Glutamatergic neuron (in vitro differentiated cells): ENCODE data around the gene SPRED1. TPM values are rescaled to one million over a fixed set of nuclear protein-coding genes. Genes with fewer than 3 reads are reported as not detected.
A peak's percentile ranks its signal among the peaks of the same experiment; 100 is the strongest.

Source experiments
- DNase-seq: peaks from one replicate; pipeline ENCODE4 v3.0.0; 2022
- H3K27ac Mint-ChIP-seq: one replicate; pipeline ENCODE4 v1.8.0; 2020; ENCODE audit warnings: mild to moderate bottlenecking, mixed read lengths, inconsistent platforms; ENCODE audit not compliant: unreplicated experiment
- H3K27me3 Mint-ChIP-seq: one replicate; pipeline ENCODE4 v1.8.0; 2020; ENCODE audit warnings: mild to moderate bottlenecking, moderate library complexity, mixed read lengths, inconsistent platforms; ENCODE audit not compliant: unreplicated experiment
- H3K36me3 Mint-ChIP-seq: one replicate; pipeline ENCODE4 v1.8.0; 2020; ENCODE audit warnings: mild to moderate bottlenecking, mixed read lengths, inconsistent platforms; ENCODE audit not compliant: unreplicated experiment
- H3K4me1 Mint-ChIP-seq: one replicate; pipeline ENCODE4 v1.8.0; 2020; ENCODE audit warnings: mild to moderate bottlenecking, low read depth, mixed read lengths, inconsistent platforms; ENCODE audit not compliant: unreplicated experiment
- H3K4me3 Mint-ChIP-seq: one replicate; pipeline ENCODE4 v1.8.0; 2020; ENCODE audit warnings: mild to moderate bottlenecking, mixed read lengths, inconsistent platforms; ENCODE audit not compliant: unreplicated experiment
- H3K9me3 Mint-ChIP-seq: one replicate; pipeline ENCODE4 v1.8.0; 2020; ENCODE audit warnings: mild to moderate bottlenecking, moderate library complexity, mixed read lengths, inconsistent platforms; ENCODE audit not compliant: unreplicated experiment
- total RNA-seq: library from RNA; stranded (reverse); fragmentation: NEBNext Ultra II Directional; extraction: Animal tissue kit (Norgen Biotek cat#: 25700); gene quantifications from one replicate; pipeline ENCODE4 v1.2.1, GENCODE V29; 2021; ENCODE audit not compliant: unreplicated experiment
- TF ChIP-seq, protein P1 (sequence below): fragments of 200-600 bp; sonication (generic); IDR thresholded peaks from one replicate; pipeline ENCODE4 v1.5.0; 2021; ENCODE audit not compliant: partially characterized antibody, unreplicated experiment

Gene SPRED1
- total RNA-seq, 1 donor from 2014 or later: 2.4 TPM

DNA sequence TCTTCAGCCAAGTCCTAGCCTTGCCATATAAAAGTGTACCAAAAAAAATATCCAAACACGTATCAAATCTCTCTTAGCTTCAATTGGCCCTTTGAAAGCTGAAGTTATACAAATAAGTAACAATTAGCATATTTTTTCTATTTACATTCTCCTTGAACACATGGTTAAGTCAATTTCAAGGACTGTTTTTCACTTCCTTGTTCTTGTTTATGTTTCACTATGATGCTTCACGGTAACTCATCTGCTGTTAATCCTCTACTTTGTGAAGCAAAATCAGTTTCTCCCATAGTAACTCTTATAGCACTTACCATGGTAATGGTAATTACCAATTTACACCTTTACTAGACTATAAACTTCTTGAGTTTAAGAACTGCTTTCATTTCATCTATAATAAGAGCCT lies 10.6 kb upstream of the SPRED1 start:
- H3K27ac Mint-ChIP-seq: no peak overlapping the region
- no peak overlapping the region for H3K4me3 Mint-ChIP-seq
- TF ChIP-seq, protein P1, sequence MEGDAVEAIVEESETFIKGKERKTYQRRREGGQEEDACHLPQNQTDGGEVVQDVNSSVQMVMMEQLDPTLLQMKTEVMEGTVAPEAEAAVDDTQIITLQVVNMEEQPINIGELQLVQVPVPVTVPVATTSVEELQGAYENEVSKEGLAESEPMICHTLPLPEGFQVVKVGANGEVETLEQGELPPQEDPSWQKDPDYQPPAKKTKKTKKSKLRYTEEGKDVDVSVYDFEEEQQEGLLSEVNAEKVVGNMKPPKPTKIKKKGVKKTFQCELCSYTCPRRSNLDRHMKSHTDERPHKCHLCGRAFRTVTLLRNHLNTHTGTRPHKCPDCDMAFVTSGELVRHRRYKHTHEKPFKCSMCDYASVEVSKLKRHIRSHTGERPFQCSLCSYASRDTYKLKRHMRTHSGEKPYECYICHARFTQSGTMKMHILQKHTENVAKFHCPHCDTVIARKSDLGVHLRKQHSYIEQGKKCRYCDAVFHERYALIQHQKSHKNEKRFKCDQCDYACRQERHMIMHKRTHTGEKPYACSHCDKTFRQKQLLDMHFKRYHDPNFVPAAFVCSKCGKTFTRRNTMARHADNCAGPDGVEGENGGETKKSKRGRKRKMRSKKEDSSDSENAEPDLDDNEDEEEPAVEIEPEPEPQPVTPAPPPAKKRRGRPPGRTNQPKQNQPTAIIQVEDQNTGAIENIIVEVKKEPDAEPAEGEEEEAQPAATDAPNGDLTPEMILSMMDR: no peak

DNA sequence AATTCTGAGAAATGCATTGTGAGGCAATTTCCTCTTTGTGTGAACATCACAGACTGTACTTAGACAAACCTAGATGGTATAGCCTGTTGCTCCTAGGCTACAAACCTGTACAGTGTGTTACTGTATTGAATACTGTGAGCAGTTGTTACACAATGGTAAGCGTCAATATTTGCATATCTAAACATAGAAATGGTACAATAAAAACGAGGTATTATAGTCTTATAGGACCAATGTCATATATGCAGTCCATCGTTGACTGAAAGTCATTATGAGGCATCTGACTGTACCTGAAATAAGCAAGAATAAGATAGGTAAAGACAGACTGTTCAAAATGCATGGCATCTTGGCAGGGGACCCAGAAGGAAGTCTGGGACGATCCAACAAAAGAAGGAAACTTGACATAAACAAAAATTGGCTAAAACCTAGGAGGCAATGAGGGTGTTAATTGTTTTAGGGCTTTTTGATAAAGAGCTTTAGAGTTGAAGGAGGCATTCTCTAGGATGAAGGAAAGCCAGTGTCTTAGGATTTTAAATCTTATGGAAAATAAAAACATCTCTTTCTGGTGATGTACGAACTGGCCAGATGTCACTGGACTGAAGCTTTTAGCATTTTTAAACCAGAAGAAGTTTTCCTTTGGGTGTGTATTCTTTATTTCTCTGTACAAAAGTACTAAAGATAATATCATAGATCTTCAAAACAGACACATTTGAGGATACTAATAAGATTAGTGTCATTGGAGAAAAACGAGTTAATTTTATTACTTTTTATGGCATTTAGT lies 9.2 kb upstream of the SPRED1 start:
- no peaks in the 10 kb centered on the region for H3K9me3 Mint-ChIP-seq
- H3K4me3 Mint-ChIP-seq: no peak overlapping the region
- no peak overlapping the region for H3K27ac Mint-ChIP-seq
- no peaks in the 10 kb centered on the region for H3K36me3 Mint-ChIP-seq
- DNase-seq: no peak
- no peaks in the 10 kb centered on the region for H3K4me1 Mint-ChIP-seq
- TF ChIP-seq, protein P1: no peak
- H3K27me3 Mint-ChIP-seq: no peaks in the 10 kb centered on the region

More for the DNA sequence above, 10.6 kb upstream of the SPRED1 start:
- no peaks in the 10 kb centered on the region for H3K9me3 Mint-ChIP-seq
- H3K36me3 Mint-ChIP-seq: no peaks in the 10 kb centered on the region
- no peaks in the 10 kb centered on the region for H3K4me1 Mint-ChIP-seq
- DNase-seq: no peak
- no peaks in the 10 kb centered on the region for H3K27me3 Mint-ChIP-seq

DNA sequence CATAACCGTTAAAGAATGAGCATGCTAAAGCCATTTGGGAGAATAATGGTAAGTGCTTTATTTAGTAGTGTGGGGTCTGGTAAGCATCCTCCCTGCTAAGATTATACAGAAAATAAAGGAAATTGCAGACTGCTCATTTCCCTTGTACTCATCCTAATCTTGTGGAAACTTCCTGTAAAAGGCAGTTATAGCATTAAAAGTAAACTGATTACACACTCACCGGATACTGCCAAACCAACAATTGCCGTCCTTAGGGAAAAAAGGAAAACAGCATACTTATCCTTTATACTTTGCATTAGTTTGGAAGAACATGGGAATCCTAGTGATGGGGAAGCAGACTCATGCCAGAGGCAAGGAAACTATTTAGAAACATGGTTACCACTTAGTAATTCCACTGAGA lies 5.3 kb upstream of the SPRED1 start:
- H3K4me1 Mint-ChIP-seq: peaks cover 2% of the 10 kb centered on the region
- H3K36me3 Mint-ChIP-seq: no peaks in the 10 kb centered on the region
- H3K27me3 Mint-ChIP-seq: peaks cover 6% of the 10 kb centered on the region
- no peak for DNase-seq
- H3K27ac Mint-ChIP-seq: no peak overlapping the region
- H3K9me3 Mint-ChIP-seq: peaks cover 12% of the 10 kb centered on the region
- TF ChIP-seq, protein P1: no peak
- no peak overlapping the region for H3K4me3 Mint-ChIP-seq

DNA sequence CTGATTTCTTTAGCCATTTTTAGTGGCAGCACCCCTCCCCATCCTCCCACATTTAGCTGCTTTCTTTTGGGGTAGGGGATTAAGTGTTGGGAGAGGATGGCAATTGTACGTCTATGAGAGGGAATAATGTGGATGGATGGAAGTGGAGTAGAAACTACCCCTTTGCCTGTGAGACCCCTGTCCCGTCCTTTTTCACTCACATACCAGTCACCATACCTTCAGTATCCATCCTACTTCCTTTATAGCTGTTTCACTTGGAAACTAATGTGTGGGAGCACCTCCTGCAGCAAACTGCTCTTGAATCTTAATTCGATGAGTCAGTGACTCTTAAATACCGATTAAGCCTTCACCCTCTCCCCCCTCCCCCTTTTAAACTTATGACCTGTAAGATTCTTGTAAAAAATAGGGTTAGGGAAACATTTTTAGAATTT lies 730 bp downstream of the SPRED1 start:
- Mint-ChIP-seq H3K4me3 (peak overlapping the region; percentile 85), H3K27me3 (peaks cover 6% of the 10 kb centered on the region), H3K4me1 (peaks cover 11% of the 10 kb centered on the region), H3K36me3 (no peaks in the 10 kb centered on the region), H3K27ac (no peak overlapping the region), H3K9me3 (peaks cover 12% of the 10 kb centered on the region)
- TF ChIP-seq, protein P1: no peak
- DNase-seq: no peak

DNA sequence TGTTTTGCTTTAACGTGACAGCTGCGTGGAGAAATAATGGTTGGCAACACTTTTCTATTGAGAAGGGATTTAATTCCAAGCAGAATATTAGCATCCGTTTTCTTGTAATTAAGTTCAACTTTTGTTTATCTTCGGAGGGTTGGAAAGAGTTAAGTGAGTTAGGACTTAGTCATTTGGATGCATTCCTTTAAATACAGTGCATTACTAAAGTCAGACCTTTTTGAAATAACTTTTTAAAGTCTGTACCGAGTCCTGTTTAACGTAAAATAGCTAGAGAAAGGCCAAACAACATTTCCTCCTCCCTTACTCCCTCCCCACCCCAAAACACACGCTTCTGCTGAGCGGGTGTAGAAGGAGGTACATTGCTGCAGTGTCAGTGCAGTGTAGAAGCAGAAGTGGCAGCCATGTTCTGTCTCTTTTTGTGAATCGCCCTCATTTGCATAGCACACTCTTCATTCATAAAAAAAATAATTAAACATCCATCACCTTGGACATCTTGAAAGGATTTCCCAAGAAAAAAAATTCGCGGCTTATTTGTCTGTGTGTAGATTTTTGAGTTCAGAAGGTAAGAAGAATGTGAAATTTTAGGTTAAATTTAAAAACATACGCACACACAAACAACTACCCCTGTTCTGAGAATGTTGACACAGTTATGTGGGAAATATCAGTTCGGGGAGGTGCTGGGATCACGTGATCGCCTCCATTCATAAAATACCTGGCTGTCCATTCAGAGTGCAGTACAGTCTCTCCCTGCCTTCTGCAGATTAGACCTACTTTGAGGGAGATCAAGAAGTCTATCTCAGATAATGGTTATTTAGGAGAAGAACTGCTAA lies 1.6 kb downstream of the SPRED1 start:
- TF ChIP-seq, protein P1: no peak
- Mint-ChIP-seq H3K27me3 (peaks cover 6% of the 10 kb centered on the region), H3K36me3 (no peaks in the 10 kb centered on the region), H3K4me3 (peak overlapping the region; percentile 85), H3K4me1 (peaks cover 11% of the 10 kb centered on the region), H3K9me3 (peaks cover 12% of the 10 kb centered on the region), H3K27ac (no peak overlapping the region)
- no peak for DNase-seq
